Ishikawa (cell line): ENCODE data around the gene GAB3.

ENCODE experiments used
- CEBPB ChIP-seq: IDR thresholded peaks from 2 replicates; pipeline ENCODE4 v1.6.1; 2012
- CREB1 ChIP-seq: IDR thresholded peaks from 2 replicates; pipeline ENCODE4 v1.6.1; 2012; ENCODE audit warnings: low read depth
- EGR1 ChIP-seq: IDR thresholded peaks from 2 replicates; pipeline ENCODE4 v1.6.1; 2012
- EP300 ChIP-seq: IDR thresholded peaks from 2 replicates; pipeline ENCODE4 v1.6.1; 2012; ENCODE audit warnings: borderline replicate concordance
- FOXM1 ChIP-seq: IDR thresholded peaks from 2 replicates; pipeline ENCODE4 v1.6.1; 2012; ENCODE audit warnings: low read depth, borderline replicate concordance
- NFIC ChIP-seq: IDR thresholded peaks from 2 replicates; pipeline ENCODE4 v1.6.1; 2012
- RAD21 ChIP-seq: IDR thresholded peaks from 2 replicates; pipeline ENCODE4 v1.6.1; 2012; ENCODE audit warnings: low read depth
- TAF1 ChIP-seq: IDR thresholded peaks from 2 replicates; pipeline ENCODE4 v1.6.1; 2012; ENCODE audit warnings: low read depth, mild to moderate bottlenecking
- TCF12 ChIP-seq: IDR thresholded peaks from 2 replicates; pipeline ENCODE4 v1.6.1; 2012; ENCODE audit warnings: low read depth
- TEAD4 ChIP-seq: IDR thresholded peaks from 2 replicates; pipeline ENCODE4 v1.6.1; 2012
- YY1 ChIP-seq: IDR thresholded peaks from 2 replicates; pipeline ENCODE4 v1.6.1; 2012; ENCODE audit warnings: low read depth
- ZBTB7A ChIP-seq: IDR thresholded peaks from 2 replicates; pipeline ENCODE4 v1.6.1; 2012; ENCODE audit warnings: low read depth
- TF ChIP-seq, protein P1 (sequence below): IDR thresholded peaks from 2 replicates; pipeline ENCODE4 v1.6.1; 2012
- TF ChIP-seq, protein P2 (sequence below): IDR thresholded peaks from 2 replicates; pipeline ENCODE4 v1.6.1; 2012; ENCODE audit warnings: low read depth, mild to moderate bottlenecking
- TF ChIP-seq, protein P3 (sequence below): IDR thresholded peaks from 2 replicates; pipeline ENCODE4 v1.6.1; 2012

Gene GAB3

GRCh38 chrX:154693394-154693793 lies 57.5 kb downstream of the GAB3 start:
- no peak for TF ChIP-seq FOXM1
- no peak for TF ChIP-seq CREB1
- no peak for TF ChIP-seq TEAD4
- TF ChIP-seq TAF1, result no peak
- TF ChIP-seq, protein P1, sequence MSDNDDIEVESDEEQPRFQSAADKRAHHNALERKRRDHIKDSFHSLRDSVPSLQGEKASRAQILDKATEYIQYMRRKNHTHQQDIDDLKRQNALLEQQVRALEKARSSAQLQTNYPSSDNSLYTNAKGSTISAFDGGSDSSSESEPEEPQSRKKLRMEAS, result no peak
- TF ChIP-seq, protein P2, sequence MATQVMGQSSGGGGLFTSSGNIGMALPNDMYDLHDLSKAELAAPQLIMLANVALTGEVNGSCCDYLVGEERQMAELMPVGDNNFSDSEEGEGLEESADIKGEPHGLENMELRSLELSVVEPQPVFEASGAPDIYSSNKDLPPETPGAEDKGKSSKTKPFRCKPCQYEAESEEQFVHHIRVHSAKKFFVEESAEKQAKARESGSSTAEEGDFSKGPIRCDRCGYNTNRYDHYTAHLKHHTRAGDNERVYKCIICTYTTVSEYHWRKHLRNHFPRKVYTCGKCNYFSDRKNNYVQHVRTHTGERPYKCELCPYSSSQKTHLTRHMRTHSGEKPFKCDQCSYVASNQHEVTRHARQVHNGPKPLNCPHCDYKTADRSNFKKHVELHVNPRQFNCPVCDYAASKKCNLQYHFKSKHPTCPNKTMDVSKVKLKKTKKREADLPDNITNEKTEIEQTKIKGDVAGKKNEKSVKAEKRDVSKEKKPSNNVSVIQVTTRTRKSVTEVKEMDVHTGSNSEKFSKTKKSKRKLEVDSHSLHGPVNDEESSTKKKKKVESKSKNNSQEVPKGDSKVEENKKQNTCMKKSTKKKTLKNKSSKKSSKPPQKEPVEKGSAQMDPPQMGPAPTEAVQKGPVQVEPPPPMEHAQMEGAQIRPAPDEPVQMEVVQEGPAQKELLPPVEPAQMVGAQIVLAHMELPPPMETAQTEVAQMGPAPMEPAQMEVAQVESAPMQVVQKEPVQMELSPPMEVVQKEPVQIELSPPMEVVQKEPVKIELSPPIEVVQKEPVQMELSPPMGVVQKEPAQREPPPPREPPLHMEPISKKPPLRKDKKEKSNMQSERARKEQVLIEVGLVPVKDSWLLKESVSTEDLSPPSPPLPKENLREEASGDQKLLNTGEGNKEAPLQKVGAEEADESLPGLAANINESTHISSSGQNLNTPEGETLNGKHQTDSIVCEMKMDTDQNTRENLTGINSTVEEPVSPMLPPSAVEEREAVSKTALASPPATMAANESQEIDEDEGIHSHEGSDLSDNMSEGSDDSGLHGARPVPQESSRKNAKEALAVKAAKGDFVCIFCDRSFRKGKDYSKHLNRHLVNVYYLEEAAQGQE, result no peak
- no peak for TF ChIP-seq EGR1
- no peak for TF ChIP-seq YY1
- no peak for TF ChIP-seq NFIC
- no peak for TF ChIP-seq CEBPB
- TF ChIP-seq EP300, result no peak
- no peak for TF ChIP-seq ZBTB7A
- TF ChIP-seq, protein P3, sequence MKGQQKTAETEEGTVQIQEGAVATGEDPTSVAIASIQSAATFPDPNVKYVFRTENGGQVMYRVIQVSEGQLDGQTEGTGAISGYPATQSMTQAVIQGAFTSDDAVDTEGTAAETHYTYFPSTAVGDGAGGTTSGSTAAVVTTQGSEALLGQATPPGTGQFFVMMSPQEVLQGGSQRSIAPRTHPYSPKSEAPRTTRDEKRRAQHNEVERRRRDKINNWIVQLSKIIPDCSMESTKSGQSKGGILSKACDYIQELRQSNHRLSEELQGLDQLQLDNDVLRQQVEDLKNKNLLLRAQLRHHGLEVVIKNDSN, result no peak
- no peak for TF ChIP-seq TCF12
- no peak for TF ChIP-seq RAD21

- TF ChIP-seq, protein P2, result no peak
- TF ChIP-seq TCF12 (no peak), CREB1 (no peak), RAD21 (no peak), YY1 (no peak), TEAD4 (no peak), CEBPB (no peak)
- TF ChIP-seq, protein P1, result no peak
These were observed 89.0 kb downstream of the GAB3 start for GRCh38 chrX:154661899-154662298.

- no peak for TF ChIP-seq RAD21
- TF ChIP-seq TEAD4, result no peak
- TF ChIP-seq ZBTB7A, result no peak
- no peak for TF ChIP-seq EGR1
- no peak for TF ChIP-seq TAF1
- TF ChIP-seq, protein P1, result no peak
- no peak for TF ChIP-seq CEBPB
- TF ChIP-seq, protein P2, result no peak
- no peak for TF ChIP-seq YY1
- no peak for TF ChIP-seq TCF12
- no peak for TF ChIP-seq EP300
- TF ChIP-seq CREB1, result no peak
- TF ChIP-seq FOXM1, result no peak
- no peak for TF ChIP-seq NFIC
- TF ChIP-seq, protein P3, result no peak
These were observed 89.7 kb downstream of the GAB3 start for GRCh38 chrX:154661170-154661569.

GRCh38 chrX:154660541-154660940 lies 90.3 kb downstream of the GAB3 start:
- TF ChIP-seq CREB1, result no peak
- no peak for TF ChIP-seq RAD21
- TF ChIP-seq EGR1, result no peak
- TF ChIP-seq ZBTB7A, result no peak
- TF ChIP-seq, protein P3, result no peak
- TF ChIP-seq NFIC, result no peak
- TF ChIP-seq YY1, result no peak
- no peak for TF ChIP-seq TCF12
- no peak for TF ChIP-seq CEBPB
